ENCODE results near the gene MYL11.

DNA sequence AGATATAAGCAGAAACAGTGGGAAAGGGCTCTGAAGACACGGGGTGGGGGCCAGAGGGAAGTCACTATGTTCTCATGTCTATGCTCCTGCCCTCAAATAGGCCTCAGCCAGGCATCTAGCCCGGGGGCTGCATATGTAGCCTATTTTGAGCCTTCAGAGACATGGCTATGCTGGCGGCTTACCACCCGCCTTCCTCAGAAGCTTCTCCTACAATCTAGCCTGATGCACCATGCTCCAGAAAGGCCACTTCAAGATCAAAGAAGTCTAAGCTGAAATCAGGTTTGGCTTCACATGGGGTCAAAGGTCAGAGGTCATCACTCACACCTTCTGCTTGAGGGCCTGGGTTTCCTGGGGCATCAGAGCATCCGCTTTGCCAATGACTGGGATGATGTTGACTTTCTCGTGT, 6.2 kb downstream of the MYL11 start:
- TF ChIP-seq, protein P1, sequence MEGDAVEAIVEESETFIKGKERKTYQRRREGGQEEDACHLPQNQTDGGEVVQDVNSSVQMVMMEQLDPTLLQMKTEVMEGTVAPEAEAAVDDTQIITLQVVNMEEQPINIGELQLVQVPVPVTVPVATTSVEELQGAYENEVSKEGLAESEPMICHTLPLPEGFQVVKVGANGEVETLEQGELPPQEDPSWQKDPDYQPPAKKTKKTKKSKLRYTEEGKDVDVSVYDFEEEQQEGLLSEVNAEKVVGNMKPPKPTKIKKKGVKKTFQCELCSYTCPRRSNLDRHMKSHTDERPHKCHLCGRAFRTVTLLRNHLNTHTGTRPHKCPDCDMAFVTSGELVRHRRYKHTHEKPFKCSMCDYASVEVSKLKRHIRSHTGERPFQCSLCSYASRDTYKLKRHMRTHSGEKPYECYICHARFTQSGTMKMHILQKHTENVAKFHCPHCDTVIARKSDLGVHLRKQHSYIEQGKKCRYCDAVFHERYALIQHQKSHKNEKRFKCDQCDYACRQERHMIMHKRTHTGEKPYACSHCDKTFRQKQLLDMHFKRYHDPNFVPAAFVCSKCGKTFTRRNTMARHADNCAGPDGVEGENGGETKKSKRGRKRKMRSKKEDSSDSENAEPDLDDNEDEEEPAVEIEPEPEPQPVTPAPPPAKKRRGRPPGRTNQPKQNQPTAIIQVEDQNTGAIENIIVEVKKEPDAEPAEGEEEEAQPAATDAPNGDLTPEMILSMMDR (conservative IDR thresholded peaks at IDR 0.05 in 1 of 2, IDR thresholded peaks at IDR 0.05 in 1 of 2; ENCODE audit: extremely low read depth in 1 of 2, insufficient read depth in 1 of 2, low read depth in 1 of 2, low read length in 2 of 2), result no peak
- TF ChIP-seq EZH2 (IDR thresholded peaks at IDR 0.05; ENCODE audit: borderline replicate concordance, low read length), result no peak
